HG02981 (cell line): Measurements from ENCODE around the gene KANSL2.

Source experiments
- ATAC-seq: cut with Tn5 transposase; IDR thresholded peaks from one replicate; pipeline ENCODE4 v1.9.1; 2021; ENCODE audit warnings: mild to moderate bottlenecking, moderate library complexity; ENCODE audit not compliant: unreplicated experiment

The KANSL2 gene

GRCh38 chr12:48615681-48616080 lies 66.4 kb downstream of the KANSL2 start:
- ATAC-seq, result no peak

DNA sequence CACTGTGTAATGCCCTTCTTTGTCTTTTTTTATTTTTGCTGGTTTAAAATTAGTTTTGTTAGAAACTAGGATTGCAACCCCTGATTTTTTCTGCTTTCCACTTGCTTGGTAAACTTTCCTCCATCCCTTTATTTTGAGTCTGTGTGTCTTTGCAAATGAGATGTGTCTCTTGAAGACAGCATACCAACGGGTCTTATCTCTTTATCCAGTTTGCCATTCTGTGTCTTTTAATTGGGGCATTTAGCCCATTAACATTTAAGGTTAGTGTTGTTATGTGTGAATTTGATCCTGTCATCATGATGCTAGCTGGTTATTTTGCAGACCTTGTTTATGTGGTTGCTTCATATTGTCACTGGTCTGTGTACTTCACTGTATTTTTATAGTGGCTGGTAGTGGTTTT lies 68.7 kb downstream of the KANSL2 start:
- ATAC-seq, result no peak
